T-helper 1 cell treated with Interleukin-12 subunit alpha and Interleukin-12 subunit beta and Interleukin-4 antibody, amounts not matched to agents 30 ng/mL and 1 ng/mL, for 36 hours (primary cell): Measurements from ENCODE around the gene PLB1. TPM values are rescaled to one million over a fixed set of nuclear protein-coding genes. Genes with fewer than 3 reads are reported as not detected.

Experiments used
- intact Hi-C: fragments of 100-400 bp; cut with micrococcal nuclease; formaldehyde crosslinking; loops from one replicate; pipeline ENCODE4 v1.15.1; 2024
- total RNA-seq: library from RNA; stranded (reverse); gene quantifications from 2 replicates; pipeline ENCODE4 v1.2.3, GENCODE V29; 2022

PLB1 gene
- total RNA-seq, 1 donor from 2014 or later: 0.78 TPM

DNA sequence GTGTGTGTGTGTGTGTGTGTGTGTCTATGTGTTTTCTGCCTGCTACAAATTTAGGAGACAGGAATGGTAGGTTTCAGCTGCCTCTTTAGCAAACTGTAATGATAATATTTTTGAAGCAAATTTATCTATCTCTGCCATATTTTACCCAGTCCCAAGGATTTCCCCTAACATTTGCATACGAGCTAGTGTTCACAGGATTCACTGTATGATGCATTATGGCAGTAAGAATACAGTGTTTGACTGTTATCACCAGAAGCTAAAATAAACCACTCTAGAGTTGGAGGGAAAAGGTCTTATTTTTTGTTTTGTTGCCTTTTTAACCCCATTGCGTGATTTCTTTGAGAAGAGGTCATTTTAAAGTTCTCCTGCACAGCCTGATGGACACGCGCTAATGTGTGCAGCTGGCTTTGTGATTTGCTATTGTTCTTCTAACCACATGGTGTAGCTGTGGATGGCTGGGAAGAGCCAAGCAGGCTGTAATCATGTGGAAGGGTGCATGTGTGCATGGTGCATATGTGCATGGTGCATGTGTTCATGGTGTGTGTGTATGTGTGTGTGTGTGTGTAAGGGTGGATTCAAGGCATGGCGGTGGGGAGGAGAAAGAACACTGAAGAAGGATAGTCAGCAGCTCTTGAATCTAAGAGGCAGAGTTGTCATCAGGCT, 62.4 kb downstream of the PLB1 start:
- intact Hi-C loops: no loop called here

DNA sequence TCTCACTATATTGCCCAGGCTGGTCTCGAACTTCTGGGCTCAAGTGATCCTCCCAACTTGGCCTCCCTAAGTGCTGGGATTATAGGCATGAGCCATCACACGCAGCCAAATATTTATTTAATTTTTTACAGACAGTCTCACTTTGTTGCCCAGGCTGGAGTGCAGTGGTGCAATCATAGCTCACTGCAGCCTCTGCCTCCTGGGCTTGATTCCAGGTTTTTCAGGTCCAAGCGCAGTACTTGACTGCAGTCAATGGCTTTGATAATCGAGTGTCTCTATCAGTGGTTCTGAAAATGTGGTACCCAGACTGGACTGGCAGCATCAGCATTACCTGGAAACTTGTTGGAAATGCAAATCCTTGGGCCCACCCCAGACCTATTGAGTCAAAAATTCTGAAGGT, 63.1 kb downstream of the PLB1 start:
- intact Hi-C loops: no loop called here

DNA sequence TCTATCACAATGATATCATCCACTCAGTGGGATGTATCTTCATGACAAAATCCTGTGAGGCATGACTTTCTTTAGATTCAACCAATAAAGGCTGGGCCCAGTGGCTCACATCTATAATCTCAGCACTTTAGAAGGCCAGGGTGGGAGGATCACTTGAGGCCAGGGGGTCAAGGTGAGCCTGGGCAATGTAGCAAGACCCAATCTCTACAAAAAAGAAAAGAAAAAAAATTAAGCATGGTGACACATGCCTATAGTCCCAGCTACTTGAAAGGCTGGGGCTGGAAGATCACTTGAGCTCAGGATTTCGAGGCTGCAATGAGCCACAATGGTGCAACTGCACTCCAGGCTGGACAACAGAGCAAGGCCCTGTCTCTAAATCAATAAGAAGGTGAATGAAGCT, 68.0 kb downstream of the PLB1 start:
- intact Hi-C loops: no loop called here

DNA sequence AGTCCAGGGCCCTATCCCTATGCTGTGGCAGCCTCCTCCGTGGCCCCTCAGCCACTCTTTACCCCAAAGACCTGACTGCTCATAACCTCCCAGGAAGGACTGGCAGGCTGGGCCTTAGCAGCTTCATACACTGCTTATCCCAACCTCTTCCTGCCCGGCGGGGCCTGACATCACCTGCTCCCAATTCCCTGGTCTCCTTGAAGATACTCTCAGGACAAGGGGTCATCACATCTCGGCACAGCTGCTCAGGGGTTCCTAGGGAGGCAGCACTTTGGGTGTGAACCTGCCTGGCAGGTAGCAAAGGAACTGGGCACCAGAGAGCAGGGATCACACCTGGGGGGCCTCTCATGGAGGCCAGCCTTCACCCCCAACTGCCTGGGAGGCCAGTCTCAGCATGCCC, 68.5 kb downstream of the PLB1 start:
- intact Hi-C loops: no loop called here

DNA sequence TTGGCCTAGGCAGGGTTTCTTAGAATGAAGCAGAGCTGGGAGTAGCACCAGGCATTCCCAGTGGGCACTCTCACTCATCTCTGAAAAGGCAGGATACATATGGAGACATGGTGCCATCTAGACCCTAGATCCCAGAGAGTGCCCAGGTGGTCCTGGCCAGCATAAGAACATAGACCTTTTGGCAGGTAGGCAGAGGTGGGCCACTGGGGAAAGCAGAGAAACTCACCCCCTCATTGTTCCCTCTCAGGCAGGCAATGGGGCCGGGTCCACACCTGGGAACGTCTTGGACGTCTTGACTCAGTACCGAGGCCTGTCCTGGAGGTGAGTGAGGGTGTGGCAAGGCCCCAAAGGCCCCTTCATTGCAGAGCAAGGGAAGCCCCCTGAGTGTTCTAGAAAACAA, 69.2 kb downstream of the PLB1 start:
- intact Hi-C loops: no loop called here

DNA sequence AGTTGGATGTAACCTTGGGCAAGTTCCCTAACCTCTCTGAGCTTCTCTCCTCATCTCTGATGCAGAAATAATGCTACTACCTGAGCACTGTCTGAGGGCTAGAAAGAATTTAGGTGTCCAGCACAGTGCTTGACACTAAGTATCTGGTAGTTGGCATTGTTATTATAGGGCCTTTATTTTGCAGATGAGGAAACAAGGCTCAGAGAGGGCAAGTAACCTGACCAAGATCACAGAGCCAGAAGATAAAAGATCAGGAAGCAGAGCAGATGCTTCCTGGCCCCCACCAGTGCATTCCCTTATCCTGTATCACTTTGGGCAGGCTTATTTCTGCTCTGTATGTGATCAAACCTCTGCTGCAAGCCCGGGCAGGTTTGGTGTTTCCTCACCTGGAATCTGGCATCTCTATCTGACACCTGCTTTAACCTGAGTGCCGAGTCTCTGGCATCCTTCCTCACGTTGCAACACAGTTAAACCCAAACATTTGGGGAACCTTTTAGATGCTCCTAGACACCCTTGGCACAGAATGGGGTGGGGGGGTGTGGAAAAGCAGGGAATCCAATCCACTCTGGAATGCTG, 69.9 kb downstream of the PLB1 start:
- intact Hi-C loops: loop anchor here (1.0 to 2.0 kb wide), 5 partner anchors 49 to 631 kb away; partner anchors contain the start of gene WDR43

- intact Hi-C loops: loop anchor here (1.0 to 2.0 kb wide), 11 partner anchors 18 to 630 kb away; partner anchors contain the start of genes SPDYA, TRMT61B and WDR43
Measured at GRCh38 chr2:28566521-28567041, 70.7 kb downstream of the PLB1 start.

DNA sequence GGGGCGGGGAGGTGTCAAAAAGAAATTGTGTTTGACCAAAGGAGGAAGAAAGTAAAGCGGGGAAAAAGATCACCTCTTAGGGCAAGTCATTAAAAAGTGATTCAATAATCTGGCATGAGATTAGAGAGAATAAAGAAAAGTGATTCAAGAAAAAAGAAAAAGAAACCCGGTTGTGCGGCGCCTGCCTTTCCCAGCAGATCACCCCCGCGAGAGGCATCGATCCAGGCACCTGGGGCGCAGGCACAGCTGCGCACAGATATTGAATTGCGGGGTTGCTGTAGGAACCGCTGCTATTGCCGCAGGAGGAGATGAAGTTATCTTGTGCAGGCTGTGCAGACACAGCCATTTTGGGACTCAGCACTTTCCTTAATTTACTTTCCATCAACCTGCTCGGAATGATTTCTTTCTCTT, 71.2 kb downstream of the PLB1 start:
- intact Hi-C loops: loop anchor here (1.0 to 2.0 kb wide), 9 partner anchors 17 to 630 kb away; partner anchors contain the start of genes SPDYA and TRMT61B

DNA sequence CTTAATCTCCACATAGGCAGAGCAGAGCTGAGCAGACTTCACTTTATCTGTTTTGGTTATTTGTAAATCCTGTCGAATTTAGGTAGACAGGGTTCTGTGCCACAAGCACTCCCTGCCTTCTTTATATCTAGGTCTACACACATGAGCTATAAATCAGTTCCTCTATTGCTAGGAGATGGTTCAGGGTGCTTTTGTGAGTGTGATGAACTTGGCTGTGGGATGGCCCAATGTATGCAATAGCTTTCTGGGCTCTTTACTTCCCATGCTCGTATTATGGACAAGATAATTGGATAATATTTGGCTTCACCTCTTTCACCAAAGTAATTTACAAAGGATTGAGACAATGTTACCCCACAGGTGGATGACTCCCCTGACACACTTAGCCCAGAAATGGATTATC, 72.2 kb downstream of the PLB1 start:
- intact Hi-C loops: no loop called here

GRCh38 chr2:28568533-28568932, 72.7 kb downstream of the PLB1 start:
- intact Hi-C loops: no loop called here

DNA sequence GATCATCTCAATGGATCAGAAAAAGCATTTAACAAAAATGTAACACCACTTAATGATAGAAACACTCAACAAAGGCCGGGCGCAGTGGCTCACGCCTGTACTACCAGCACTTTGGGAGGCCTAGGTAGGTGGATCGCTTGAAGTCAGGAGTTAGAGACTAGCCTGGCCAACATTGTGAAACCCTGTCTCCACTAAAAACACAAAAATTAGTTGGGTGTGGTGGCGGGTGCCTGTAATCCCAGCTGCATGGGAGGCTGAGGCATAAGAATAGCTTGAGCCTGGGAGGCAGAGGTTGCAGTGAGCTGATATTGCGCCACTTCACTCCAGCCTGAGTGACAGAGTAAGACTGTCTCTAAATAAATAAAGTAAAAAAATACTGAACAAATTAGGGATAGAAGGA, 74.6 kb downstream of the PLB1 start:
- intact Hi-C loops: no loop called here

GRCh38 chr2:28576714-28577113, 80.9 kb downstream of the PLB1 start:
- intact Hi-C loops: no loop called here

DNA sequence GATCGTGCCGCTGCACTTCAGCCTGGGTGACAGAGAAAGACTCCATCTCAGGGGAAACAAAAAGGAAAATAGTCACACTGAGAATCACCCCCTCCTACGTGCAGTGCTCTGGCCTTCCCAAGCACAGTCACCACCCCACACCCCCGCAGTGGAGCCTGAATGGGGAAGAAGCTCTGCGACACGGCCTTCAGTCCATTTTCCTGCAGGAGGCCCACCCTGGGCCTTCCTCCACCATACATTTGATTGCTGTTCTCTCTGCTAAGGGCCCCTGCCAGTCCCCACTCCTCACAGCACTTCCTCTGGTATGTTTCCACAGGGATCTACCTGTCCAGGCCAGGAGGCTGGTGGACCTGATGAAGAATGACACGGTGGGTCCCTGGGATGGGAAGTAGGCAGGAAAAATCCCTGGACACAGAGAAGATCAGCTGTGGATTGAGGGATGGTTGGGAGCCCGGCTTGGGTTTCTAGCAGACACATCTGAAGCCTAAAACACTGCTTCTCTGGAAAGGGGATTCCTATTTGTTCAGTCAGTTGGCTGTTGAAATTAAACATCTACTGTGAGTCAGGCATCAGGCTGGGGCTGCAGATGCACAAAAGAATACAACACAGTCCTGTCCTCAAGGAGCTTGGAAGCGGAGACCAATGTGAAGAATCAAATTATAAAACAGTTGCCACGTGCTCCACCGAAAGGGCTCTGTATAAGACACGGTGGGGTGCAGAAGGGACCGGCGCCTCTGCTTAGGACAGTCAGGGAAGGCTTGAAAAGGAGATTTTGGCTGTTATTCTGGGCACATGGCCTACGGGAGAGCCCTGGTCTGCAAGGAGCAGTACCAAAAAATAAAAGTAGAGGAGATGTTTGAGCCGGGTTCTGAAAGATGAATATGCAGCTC, 82.2 kb downstream of the PLB1 start:
- intact Hi-C loops: no loop called here

- intact Hi-C loops: no loop called here
Measured at GRCh38 chr2:28578774-28579173, 82.9 kb downstream of the PLB1 start.

- intact Hi-C loops: no loop called here
Measured at GRCh38 chr2:28579606-28580005, 83.7 kb downstream of the PLB1 start.

- intact Hi-C loops: no loop called here
Measured at GRCh38 chr2:28580078-28580477, 84.2 kb downstream of the PLB1 start.

DNA sequence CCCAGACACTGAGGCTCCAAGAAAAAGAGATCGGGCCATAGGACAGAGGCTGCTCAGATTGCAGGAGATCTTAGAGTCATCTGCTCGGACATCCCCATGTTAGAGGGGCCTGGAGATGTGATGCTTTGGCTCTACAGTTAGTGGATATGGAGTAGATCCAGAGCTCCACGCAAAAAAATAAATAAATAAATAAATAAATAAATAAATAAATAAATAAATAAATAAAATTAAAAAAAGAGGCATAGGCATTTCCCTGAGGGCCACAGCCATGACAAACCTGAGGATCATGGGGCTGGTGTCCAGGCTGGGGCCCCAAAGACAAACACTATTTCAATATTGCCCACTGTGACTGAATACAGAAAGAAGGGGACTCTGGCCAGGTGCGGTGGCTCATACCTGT, 85.5 kb downstream of the PLB1 start:
- intact Hi-C loops: no loop called here

GRCh38 chr2:28582152-28582551, 86.3 kb downstream of the PLB1 start:
- intact Hi-C loops: no loop called here

DNA sequence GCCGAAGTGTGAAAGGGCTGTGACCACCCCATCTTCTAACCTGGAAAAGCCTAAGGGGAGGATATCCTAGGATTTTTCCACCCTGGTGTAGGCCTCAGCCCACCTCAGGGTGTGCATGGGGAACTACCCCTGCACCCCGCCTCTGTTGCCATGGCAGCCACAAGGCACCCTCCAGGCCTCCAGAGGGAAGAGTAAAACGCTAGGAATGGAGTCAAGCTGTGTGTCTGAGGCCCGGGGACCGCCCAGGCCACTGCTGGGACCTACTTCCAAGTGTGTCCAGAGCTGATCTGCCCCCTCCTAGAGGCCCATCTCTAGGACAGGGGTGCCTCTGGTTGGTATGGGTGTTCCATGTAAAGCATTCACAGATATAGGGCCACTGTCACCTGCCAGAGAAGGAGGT, 86.7 kb downstream of the PLB1 start:
- intact Hi-C loops: no loop called here

DNA sequence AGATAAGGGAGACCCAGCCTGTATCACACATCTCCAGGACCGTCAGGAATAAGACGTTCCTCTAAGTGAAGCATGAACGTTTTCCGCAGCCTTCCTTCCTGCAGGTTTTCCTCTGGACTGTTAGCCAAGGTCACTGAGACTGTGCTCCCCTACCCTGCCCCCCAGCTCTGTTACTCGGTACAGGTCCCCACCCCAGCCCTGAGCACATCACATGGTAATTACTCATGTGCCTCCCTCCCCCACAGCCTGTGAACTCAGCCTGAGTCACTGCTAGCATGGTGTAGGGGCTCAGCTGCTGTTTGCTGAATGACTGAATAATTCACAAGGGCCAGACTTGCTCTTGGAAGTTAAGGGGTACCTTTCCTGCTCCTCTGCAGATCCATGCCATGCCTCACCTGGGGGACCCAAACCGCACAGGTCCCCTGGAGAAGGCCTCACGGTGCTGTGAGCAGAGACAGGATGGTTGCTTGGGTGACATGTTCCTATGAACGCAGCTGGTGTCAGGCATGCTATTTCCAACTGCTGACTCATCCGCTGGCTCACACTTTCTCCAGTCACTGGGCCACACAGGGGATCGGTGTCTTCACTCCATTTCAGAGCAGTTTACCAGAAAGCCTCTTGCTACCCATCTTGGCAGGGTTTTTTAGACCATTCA, 88.2 kb downstream of the PLB1 start:
- intact Hi-C loops: loop anchor here (1.0 kb wide), 2 partner anchors 17 to 169 kb away; no protein-coding TSS in a partner anchor

DNA sequence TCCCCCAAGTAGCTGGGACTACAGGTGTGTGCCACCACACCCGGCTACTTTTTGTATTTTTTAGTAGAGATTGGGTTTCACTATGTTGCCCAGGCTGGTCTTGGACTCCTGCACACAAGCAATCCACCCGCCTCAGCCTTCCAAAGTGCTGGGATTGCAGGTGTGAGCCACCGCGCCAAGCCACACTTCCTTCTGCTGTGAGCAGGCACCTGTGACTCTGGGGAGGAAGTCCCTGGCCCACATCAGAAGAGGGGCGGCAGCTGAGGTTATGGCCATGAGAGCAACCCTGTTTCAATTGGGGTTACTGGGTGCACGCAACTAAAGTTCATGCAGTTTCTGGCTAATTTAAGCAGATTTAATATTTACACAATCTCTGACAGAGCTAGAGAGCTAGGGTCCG, 91.0 kb downstream of the PLB1 start:
- intact Hi-C loops: no loop called here
